Measurements from ENCODE around the gene UBE2G1.

UBE2G1 gene

GRCh38 chr17:4307179-4307930, 59.1 kb downstream of the UBE2G1 start:
- ATAC-seq, result no peak
- H3K36me3 Mint-ChIP-seq, result peaks cover 12% of the 10 kb centered on the region
- no peak overlapping the region for H3K4me3 Mint-ChIP-seq
- peaks cover 51% of the 10 kb centered on the region for H3K4me1 Mint-ChIP-seq
- H3K27ac Mint-ChIP-seq, result no peak overlapping the region
- no peaks in the 10 kb centered on the region for H3K27me3 Mint-ChIP-seq
- no peaks in the 10 kb centered on the region for H3K9me3 Mint-ChIP-seq

- no peak overlapping the region for H3K4me3 Mint-ChIP-seq
These were observed 61.3 kb downstream of the UBE2G1 start for GRCh38 chr17:4305224-4305623.

GRCh38 chr17:4304417-4305027, 62.0 kb downstream of the UBE2G1 start:
- Mint-ChIP-seq H3K4me1 (peaks cover 23% of the 10 kb centered on the region), H3K36me3 (peaks cover 12% of the 10 kb centered on the region), H3K9me3 (no peaks in the 10 kb centered on the region), H3K27me3 (no peaks in the 10 kb centered on the region), H3K4me3 (no peak overlapping the region), H3K27ac (no peak overlapping the region)
- peak; percentile 67 for ATAC-seq

More at GRCh38 chr17:4305224-4305623, 61.3 kb downstream of the UBE2G1 start:
- H3K9me3 Mint-ChIP-seq, result no peaks in the 10 kb centered on the region
- peaks cover 30% of the 10 kb centered on the region for H3K4me1 Mint-ChIP-seq
- ATAC-seq, result no peak
- H3K36me3 Mint-ChIP-seq, result peaks cover 12% of the 10 kb centered on the region
- H3K27ac Mint-ChIP-seq, result no peak overlapping the region
- H3K27me3 Mint-ChIP-seq, result no peaks in the 10 kb centered on the region

- Mint-ChIP-seq H3K36me3 (peaks cover 28% of the 10 kb centered on the region), H3K4me1 (peaks cover 35% of the 10 kb centered on the region), H3K9me3 (no peaks in the 10 kb centered on the region), H3K27ac (no peak overlapping the region), H3K4me3 (no peak overlapping the region), H3K27me3 (no peaks in the 10 kb centered on the region)
- no peak for ATAC-seq
These were observed 65.4 kb downstream of the UBE2G1 start for GRCh38 chr17:4301066-4301465.

GRCh38 chr17:4297351-4297750, 69.1 kb downstream of the UBE2G1 start:
- no peak overlapping the region for H3K4me3 Mint-ChIP-seq
- H3K4me1 Mint-ChIP-seq, result peaks cover 59% of the 10 kb centered on the region
- ATAC-seq, result no peak
- H3K36me3 Mint-ChIP-seq, result peaks cover 52% of the 10 kb centered on the region
- H3K27ac Mint-ChIP-seq, result peak overlapping the region; percentile 3
- H3K9me3 Mint-ChIP-seq, result no peaks in the 10 kb centered on the region
- no peaks in the 10 kb centered on the region for H3K27me3 Mint-ChIP-seq

- H3K36me3 Mint-ChIP-seq, result peaks cover 58% of the 10 kb centered on the region
- H3K4me3 Mint-ChIP-seq, result no peak overlapping the region
- peak overlapping the region; percentile 56 for H3K27ac Mint-ChIP-seq
- no peaks in the 10 kb centered on the region for H3K9me3 Mint-ChIP-seq
- H3K27me3 Mint-ChIP-seq, result no peaks in the 10 kb centered on the region
- peaks cover 60% of the 10 kb centered on the region for H3K4me1 Mint-ChIP-seq
- no peak for ATAC-seq
These were observed 70.8 kb downstream of the UBE2G1 start for GRCh38 chr17:4295686-4296085.

GRCh38 chr17:4293572-4293971, 72.9 kb downstream of the UBE2G1 start:
- H3K4me3 Mint-ChIP-seq, result peak overlapping the region; percentile 11
- peaks cover 57% of the 10 kb centered on the region for H3K4me1 Mint-ChIP-seq
- ATAC-seq, result peak; percentile 82
- no peaks in the 10 kb centered on the region for H3K27me3 Mint-ChIP-seq
- peaks cover 62% of the 10 kb centered on the region for H3K36me3 Mint-ChIP-seq
- H3K27ac Mint-ChIP-seq, result peak overlapping the region; percentile 87
- H3K9me3 Mint-ChIP-seq, result no peaks in the 10 kb centered on the region

GRCh38 chr17:4287710-4288109, 78.8 kb downstream of the UBE2G1 start:
- H3K4me3 Mint-ChIP-seq, result no peak overlapping the region
- peaks cover 38% of the 10 kb centered on the region for H3K36me3 Mint-ChIP-seq
- ATAC-seq, result no peak
- no peak overlapping the region for H3K27ac Mint-ChIP-seq
- H3K27me3 Mint-ChIP-seq, result no peaks in the 10 kb centered on the region
- H3K4me1 Mint-ChIP-seq, result peaks cover 16% of the 10 kb centered on the region
- no peaks in the 10 kb centered on the region for H3K9me3 Mint-ChIP-seq

GRCh38 chr17:4276514-4276913, 90.0 kb downstream of the UBE2G1 start:
- H3K36me3 Mint-ChIP-seq, result peaks cover 32% of the 10 kb centered on the region
- no peak overlapping the region for H3K27ac Mint-ChIP-seq
- H3K27me3 Mint-ChIP-seq, result no peaks in the 10 kb centered on the region
- H3K9me3 Mint-ChIP-seq, result no peaks in the 10 kb centered on the region
- no peak for ATAC-seq
- no peak overlapping the region for H3K4me3 Mint-ChIP-seq
- no peaks in the 10 kb centered on the region for H3K4me1 Mint-ChIP-seq

- Mint-ChIP-seq H3K4me1 (no peaks in the 10 kb centered on the region), H3K9me3 (no peaks in the 10 kb centered on the region), H3K4me3 (no peak overlapping the region), H3K27ac (no peak overlapping the region), H3K36me3 (peaks cover 40% of the 10 kb centered on the region), H3K27me3 (no peaks in the 10 kb centered on the region)
- ATAC-seq, result no peak
These were observed 93.5 kb downstream of the UBE2G1 start for GRCh38 chr17:4272972-4273368.

- H3K27ac Mint-ChIP-seq, result no peak overlapping the region
- ATAC-seq, result no peak
- peaks cover 40% of the 10 kb centered on the region for H3K36me3 Mint-ChIP-seq
- H3K27me3 Mint-ChIP-seq, result no peaks in the 10 kb centered on the region
- H3K4me3 Mint-ChIP-seq, result no peak overlapping the region
- no peaks in the 10 kb centered on the region for H3K4me1 Mint-ChIP-seq
- no peaks in the 10 kb centered on the region for H3K9me3 Mint-ChIP-seq
These were observed 94.1 kb downstream of the UBE2G1 start for GRCh38 chr17:4272213-4272971.

GRCh38 chr17:4270736-4271135, 95.7 kb downstream of the UBE2G1 start:
- no peaks in the 10 kb centered on the region for H3K4me1 Mint-ChIP-seq
- no peaks in the 10 kb centered on the region for H3K27me3 Mint-ChIP-seq
- no peak overlapping the region for H3K27ac Mint-ChIP-seq
- H3K9me3 Mint-ChIP-seq, result no peaks in the 10 kb centered on the region
- H3K4me3 Mint-ChIP-seq, result no peak overlapping the region
- H3K36me3 Mint-ChIP-seq, result peaks cover 32% of the 10 kb centered on the region
- ATAC-seq, result no peak

- peaks cover 29% of the 10 kb centered on the region for H3K36me3 Mint-ChIP-seq
- no peaks in the 10 kb centered on the region for H3K27me3 Mint-ChIP-seq
- H3K27ac Mint-ChIP-seq, result no peak overlapping the region
- no peaks in the 10 kb centered on the region for H3K9me3 Mint-ChIP-seq
- H3K4me3 Mint-ChIP-seq, result no peak overlapping the region
- no peak for ATAC-seq
- H3K4me1 Mint-ChIP-seq, result peaks cover 7% of the 10 kb centered on the region
These were observed 96.6 kb downstream of the UBE2G1 start for GRCh38 chr17:4269915-4270314.

- Mint-ChIP-seq H3K4me1 (peaks cover 26% of the 10 kb centered on the region), H3K27ac (no peak overlapping the region), H3K36me3 (peaks cover 23% of the 10 kb centered on the region), H3K9me3 (no peaks in the 10 kb centered on the region), H3K4me3 (no peak overlapping the region), H3K27me3 (no peaks in the 10 kb centered on the region)
- no peak for ATAC-seq
These were observed 99.1 kb downstream of the UBE2G1 start for GRCh38 chr17:4267402-4267801.

- H3K9me3 Mint-ChIP-seq, result no peaks in the 10 kb centered on the region
- ATAC-seq, result no peak
- no peak overlapping the region for H3K27ac Mint-ChIP-seq
- H3K27me3 Mint-ChIP-seq, result no peaks in the 10 kb centered on the region
- H3K4me3 Mint-ChIP-seq, result no peak overlapping the region
- peaks cover 35% of the 10 kb centered on the region for H3K4me1 Mint-ChIP-seq
- H3K36me3 Mint-ChIP-seq, result peaks cover 21% of the 10 kb centered on the region
These were observed 99.9 kb downstream of the UBE2G1 start for GRCh38 chr17:4266550-4266949.

All from stimulated activated memory B cell treated with anti-CD40 and anti-IgM and Interleukin-4, amounts not matched to agents 10 μg/mL and 1 μg/mL and 100 μg/mL, for 72 hours (primary cell).